ENCODE measurements around the gene VKORC1L1.
"Not testable (repeated sequence)": the region's sequence is repeated elsewhere in the genome, so short reads cannot be mapped to it uniquely, and the experiment has no call there.

VKORC1L1 gene

GRCh38 chr7:65872776-65873581, at the start of gene VKORC1L1:
VKORC1L1 (plus strand) TSS chr7:65873074; CDS start chr7:65873372, 298 bp downstream.
- peak; percentile 97 for DNase-seq

- DNase-seq, result no peak
Measured at GRCh38 chr7:65827366-65827765, 45.5 kb upstream of the VKORC1L1 start.

- no peak for DNase-seq
Measured at GRCh38 chr7:65832281-65832680, 40.6 kb upstream of the VKORC1L1 start.

GRCh38 chr7:65836684-65837083, 36.2 kb upstream of the VKORC1L1 start:
- DNase-seq, result not testable (repeated sequence)

GRCh38 chr7:65837541-65837956, 35.3 kb upstream of the VKORC1L1 start:
- DNase-seq, result not testable (repeated sequence)

- DNase-seq, result no peak
Measured at GRCh38 chr7:65839846-65840245, 33.0 kb upstream of the VKORC1L1 start.

- DNase-seq, result no peak
Measured at GRCh38 chr7:65840446-65840845, 32.4 kb upstream of the VKORC1L1 start.

GRCh38 chr7:65843616-65844015, 29.3 kb upstream of the VKORC1L1 start:
- not testable (repeated sequence) for DNase-seq

GRCh38 chr7:65846008-65846570, 26.8 kb upstream of the VKORC1L1 start:
- no peak for DNase-seq

GRCh38 chr7:65853426-65853825, 19.4 kb upstream of the VKORC1L1 start:
- DNase-seq, result not testable (repeated sequence)

GRCh38 chr7:65853892-65854291, 19.0 kb upstream of the VKORC1L1 start:
- not testable (repeated sequence) for DNase-seq

GRCh38 chr7:65857321-65857894, 15.5 kb upstream of the VKORC1L1 start:
- not testable (repeated sequence) for DNase-seq

GRCh38 chr7:65858660-65859059, 14.2 kb upstream of the VKORC1L1 start:
- DNase-seq, result not testable (repeated sequence)

GRCh38 chr7:65866244-65866643, 6.6 kb upstream of the VKORC1L1 start:
- not testable (repeated sequence) for DNase-seq

GRCh38 chr7:65867681-65868080, 5.2 kb upstream of the VKORC1L1 start:
- DNase-seq, result not testable (repeated sequence)

- not testable (repeated sequence) for DNase-seq
Measured at GRCh38 chr7:65869312-65869711, 3.6 kb upstream of the VKORC1L1 start.

- not testable (repeated sequence) for DNase-seq
Measured at GRCh38 chr7:65871451-65871850, 1.4 kb upstream of the VKORC1L1 start.

GRCh38 chr7:65873582-65874193, 814 bp downstream of the VKORC1L1 start:
- peak; percentile 30 for DNase-seq

GRCh38 chr7:65875715-65876114, 2.8 kb downstream of the VKORC1L1 start:
- DNase-seq, result not testable (repeated sequence)

- DNase-seq, result not testable (repeated sequence)
Measured at GRCh38 chr7:65879292-65880153, 6.6 kb downstream of the VKORC1L1 start.

GRCh38 chr7:65880242-65880641, 7.4 kb downstream of the VKORC1L1 start:
- DNase-seq, result not testable (repeated sequence)

- DNase-seq, result not testable (repeated sequence)
Measured at GRCh38 chr7:65884983-65885382, 12.1 kb downstream of the VKORC1L1 start.

All from CD4-positive, alpha-beta T cell treated with Interleukin-6 for 4 hours (primary cell).